ENCODE measurements around the gene LEMD3. TPM values are rescaled to one million over a fixed set of nuclear protein-coding genes. Genes with fewer than 3 reads are reported as not detected.

The LEMD3 gene
- polyA plus RNA-seq, 2 of the 4 experiments (the other 2 are of a cell fraction) = 12.3 to 17.8 TPM

- CTCF ChIA-PET = interaction anchor here (0.6 to 1.3 kb wide), 3 partner anchors 21 to 863 kb away, joined by 4 to 5 read pairs (median 4); no protein-coding TSS in a partner anchor
- FAIRE-seq = no peak
Observed at GRCh38 chr12:65257986-65258385, 88.6 kb downstream of the LEMD3 start.

DNA sequence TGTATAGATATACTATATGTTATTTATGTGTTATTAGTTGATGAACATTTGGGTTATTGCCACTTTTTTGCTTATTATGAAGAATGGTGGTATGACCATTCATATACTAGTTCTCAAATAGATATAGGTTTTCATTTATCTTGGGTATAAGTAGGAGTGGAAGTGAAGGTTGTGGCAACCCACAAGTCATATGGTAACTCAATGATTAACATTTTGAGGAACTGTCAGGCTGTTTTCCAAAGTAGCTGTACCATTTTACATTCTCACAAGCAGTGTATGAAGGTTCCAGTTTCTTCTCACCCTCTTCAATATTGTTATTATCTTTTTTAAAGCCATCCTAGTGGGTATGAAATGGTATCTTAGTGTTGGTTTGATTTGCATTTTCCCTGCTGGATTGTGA lies 90.1 kb downstream of the LEMD3 start:
- POLR2A ChIA-PET = no interaction called here
- Histone ChIP-seq H3K9me3 (no peaks in the 10 kb centered on the region), H3K27ac (no peak overlapping the region), H3K4me2 (no peak overlapping the region), H3K4me3 (no peak overlapping the region), H3K4me1 (no peaks in the 10 kb centered on the region)
- DNase-seq (ENCODE audit: low read depth in 1 of 2, low spot score in 1 of 2) (no peak), ATAC-seq (no peak), FAIRE-seq (no peak)
- CTCF ChIA-PET = interaction anchor here (0.7 to 1.3 kb wide), 2 partner anchors 20 to 297 kb away, joined by 3 to 4 read pairs; no protein-coding TSS in a partner anchor
- TF ChIP-seq FOXS1 (CRISPR knock-in tag; IDR thresholded peaks at IDR 0.05) (no peak), POLR2A (IDR thresholded peaks at IDR 0.05; ENCODE audit: low read length) (no peak), MAFK (IDR thresholded peaks at IDR 0.05; ENCODE audit: partially characterized antibody) (no peak), RCOR1 (IDR thresholded peaks at IDR 0.05; ENCODE audit: low read depth, low read length) (no peak), ZC3H11A (IDR thresholded peaks at IDR 0.05) (no peak), HOXB5 (CRISPR knock-in tag; IDR thresholded peaks at IDR 0.05) (no peak), RARB (CRISPR knock-in tag; IDR thresholded peaks at IDR 0.05) (no peak), EHMT2 (IDR thresholded peaks at IDR 0.05; ENCODE audit: low read depth) (no peak), BCL3 (IDR thresholded peaks at IDR 0.05) (no peak), PBX3 (IDR thresholded peaks at IDR 0.05) (no peak), CBX2 (IDR thresholded peaks at IDR 0.05; ENCODE audit: borderline replicate concordance, low read depth) (no peak), HEYL (CRISPR knock-in tag; IDR thresholded peaks at IDR 0.05) (no peak), KDM1A (IDR thresholded peaks at IDR 0.05; ENCODE audit: low read depth) (no peak), FOSL2 (IDR thresholded peaks at IDR 0.05) (no peak), FOSL2 (CRISPR knock-in tag; IDR thresholded peaks at IDR 0.05) (no peak), RFX5 (IDR thresholded peaks at IDR 0.05) (no peak), RAD21 (conservative IDR thresholded peaks at IDR 0.05 in 1 of 2, IDR thresholded peaks at IDR 0.05 in 1 of 2) (no peak), MAZ (IDR thresholded peaks at IDR 0.05; ENCODE audit: borderline replicate concordance, low read depth, low read length) (no peak)

More at GRCh38 chr12:65257986-65258385, 88.6 kb downstream of the LEMD3 start:
- DNase-seq (ENCODE audit: low read depth in 1 of 2, low spot score in 1 of 2) = no peak
- no peak for TF ChIP-seq ZC3H11A (IDR thresholded peaks at IDR 0.05)
- no peak for TF ChIP-seq HOXB5 (CRISPR knock-in tag; IDR thresholded peaks at IDR 0.05)
- TF ChIP-seq HOXB13 (CRISPR knock-in tag; IDR thresholded peaks at IDR 0.05; ENCODE audit: low read depth) = no peak
- TF ChIP-seq MAFK (IDR thresholded peaks at IDR 0.05; ENCODE audit: partially characterized antibody) = no peak
- no peak for TF ChIP-seq BCL3 (IDR thresholded peaks at IDR 0.05)
- no peak for TF ChIP-seq CBX8 (IDR thresholded peaks at IDR 0.05)
- TF ChIP-seq, protein P1, sequence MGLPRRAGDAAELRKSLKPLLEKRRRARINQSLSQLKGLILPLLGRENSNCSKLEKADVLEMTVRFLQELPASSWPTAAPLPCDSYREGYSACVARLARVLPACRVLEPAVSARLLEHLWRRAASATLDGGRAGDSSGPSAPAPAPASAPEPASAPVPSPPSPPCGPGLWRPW (IDR thresholded peaks at IDR 0.05) = no peak
- TF ChIP-seq NR3C1 (IDR thresholded peaks at IDR 0.05) = no peak
- TF ChIP-seq HDAC2 (IDR thresholded peaks at IDR 0.05) = no peak
- TF ChIP-seq MAZ (IDR thresholded peaks at IDR 0.05; ENCODE audit: borderline replicate concordance, low read depth, low read length) = no peak
- no peak for TF ChIP-seq E2F6 (IDR thresholded peaks at IDR 0.05; ENCODE audit: borderline replicate concordance, low read depth)
- no peak for TF ChIP-seq EHMT2 (IDR thresholded peaks at IDR 0.05; ENCODE audit: low read depth)
- TF ChIP-seq, protein P2, sequence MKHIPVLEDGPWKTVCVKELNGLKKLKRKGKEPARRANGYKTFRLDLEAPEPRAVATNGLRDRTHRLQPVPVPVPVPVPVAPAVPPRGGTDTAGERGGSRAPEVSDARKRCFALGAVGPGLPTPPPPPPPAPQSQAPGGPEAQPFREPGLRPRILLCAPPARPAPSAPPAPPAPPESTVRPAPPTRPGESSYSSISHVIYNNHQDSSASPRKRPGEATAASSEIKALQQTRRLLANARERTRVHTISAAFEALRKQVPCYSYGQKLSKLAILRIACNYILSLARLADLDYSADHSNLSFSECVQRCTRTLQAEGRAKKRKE (CRISPR knock-in tag; IDR thresholded peaks at IDR 0.05; ENCODE audit: low read depth) = no peak
- no peak for TF ChIP-seq KDM5A (IDR thresholded peaks at IDR 0.05)
- TF ChIP-seq ZSCAN20 (CRISPR knock-in tag; IDR thresholded peaks at IDR 0.05) = no peak
- no peak for TF ChIP-seq GATA3 (IDR thresholded peaks at IDR 0.05; ENCODE audit: borderline replicate concordance)
- TF ChIP-seq BHLHE40 (IDR thresholded peaks at IDR 0.05; ENCODE audit: low read depth, low read length) = no peak
- TF ChIP-seq JUN (IDR thresholded peaks at IDR 0.05) = no peak
- ATAC-seq = no peak
- Histone ChIP-seq H3K27ac (no peak overlapping the region), H3K4me2 (no peak overlapping the region), H3K9me3 (no peaks in the 10 kb centered on the region), H3K4me3 (no peak overlapping the region), H3K4me1 (no peaks in the 10 kb centered on the region)
- POLR2A ChIA-PET = no interaction called here

Data from A549 (cell line).